Activated naive CD8-positive, alpha-beta T cell treated with anti-CD3 and anti-CD28 coated beads for 36 hours (primary cell): Measurements from ENCODE around the gene RNF144A. TPM values are rescaled to one million over a fixed set of nuclear protein-coding genes. Genes with fewer than 3 reads are reported as not detected.
"Not testable (repeated sequence)": the region's sequence is repeated elsewhere in the genome, so short reads cannot be mapped to it uniquely, and the experiment has no call there.

Experiments used
- DNase-seq: peaks from one replicate; pipeline ENCODE4 v3.0.0; 2021
- H3K27ac Mint-ChIP-seq: one replicate; pipeline ENCODE4 v1.8.0; 2022; ENCODE audit warnings: mild to moderate bottlenecking, moderate library complexity, mixed read lengths
- H3K27me3 Mint-ChIP-seq: one replicate; pipeline ENCODE4 v1.8.0; 2022; ENCODE audit warnings: mild to moderate bottlenecking, mixed read lengths
- H3K36me3 Mint-ChIP-seq: one replicate; pipeline ENCODE4 v1.8.0; 2021; ENCODE audit warnings: mild to moderate bottlenecking, mixed read lengths
- H3K4me1 Mint-ChIP-seq: one replicate; pipeline ENCODE4 v1.8.0; 2021; ENCODE audit warnings: mixed read lengths
- H3K4me3 Mint-ChIP-seq: one replicate; pipeline ENCODE4 v1.8.0; 2022; ENCODE audit warnings: mild to moderate bottlenecking, moderate library complexity, mixed read lengths
- H3K9me3 Mint-ChIP-seq: one replicate; pipeline ENCODE4 v1.8.0; 2022; ENCODE audit warnings: mixed read lengths
- total RNA-seq, 2 experiments: library from RNA; stranded (reverse); gene quantifications; one replicate each; pipeline ENCODE4 v1.2.3, GENCODE V29; 2021

The RNF144A gene
- total RNA-seq, 2 experiments from 2014 or later = 29.7 to 31.4 TPM

- DNase-seq = no peak
Observed at GRCh38 chr2:6893876-6894482, 23.2 kb upstream of the RNF144A start.

GRCh38 chr2:6896930-6897759 lies 20.1 kb upstream of the RNF144A start:
- Mint-ChIP-seq H3K9me3 (peaks cover 15% of the 10 kb centered on the region), H3K4me1 (peaks cover 9% of the 10 kb centered on the region), H3K4me3 (no peak overlapping the region), H3K27me3 (no peaks in the 10 kb centered on the region), H3K27ac (peak overlapping the region; percentile 67), H3K36me3 (peaks cover 11% of the 10 kb centered on the region)
- DNase-seq = no peak

More at GRCh38 chr2:6893876-6894482, 23.2 kb upstream of the RNF144A start:
- no peak overlapping the region for H3K27ac Mint-ChIP-seq
- H3K36me3 Mint-ChIP-seq = no peaks in the 10 kb centered on the region
- H3K9me3 Mint-ChIP-seq = no peaks in the 10 kb centered on the region
- no peaks in the 10 kb centered on the region for H3K27me3 Mint-ChIP-seq
- no peak overlapping the region for H3K4me3 Mint-ChIP-seq
- peaks cover 9% of the 10 kb centered on the region for H3K4me1 Mint-ChIP-seq

GRCh38 chr2:6902581-6902980 lies 14.6 kb upstream of the RNF144A start:
- not testable (repeated sequence) for H3K27me3 Mint-ChIP-seq, DNase-seq, H3K4me3 Mint-ChIP-seq, H3K27ac Mint-ChIP-seq
- H3K36me3 Mint-ChIP-seq = peaks cover 53% of the 10 kb centered on the region
- peaks cover 21% of the 10 kb centered on the region for H3K4me1 Mint-ChIP-seq
- H3K9me3 Mint-ChIP-seq = peaks cover 41% of the 10 kb centered on the region

GRCh38 chr2:6905668-6906067 lies 11.5 kb upstream of the RNF144A start:
- Mint-ChIP-seq H3K9me3 (peaks cover 43% of the 10 kb centered on the region), H3K27ac (peak overlapping the region; percentile 72), H3K27me3 (no peaks in the 10 kb centered on the region), H3K4me3 (no peak overlapping the region), H3K36me3 (peaks cover 81% of the 10 kb centered on the region), H3K4me1 (peaks cover 48% of the 10 kb centered on the region)
- no peak for DNase-seq

GRCh38 chr2:6906165-6906741 lies 11.0 kb upstream of the RNF144A start:
- DNase-seq = no peak
- H3K4me1 Mint-ChIP-seq = peaks cover 54% of the 10 kb centered on the region
- peak overlapping the region; percentile 11 for H3K4me3 Mint-ChIP-seq
- peak overlapping the region; percentile 87 for H3K27ac Mint-ChIP-seq
- peaks cover 45% of the 10 kb centered on the region for H3K9me3 Mint-ChIP-seq
- H3K27me3 Mint-ChIP-seq = no peaks in the 10 kb centered on the region
- H3K36me3 Mint-ChIP-seq = peaks cover 84% of the 10 kb centered on the region

- Mint-ChIP-seq H3K27me3 (no peaks in the 10 kb centered on the region), H3K27ac (peak overlapping the region; percentile 92), H3K9me3 (peaks cover 30% of the 10 kb centered on the region), H3K4me3 (no peak overlapping the region), H3K36me3 (peaks cover 88% of the 10 kb centered on the region), H3K4me1 (peaks cover 68% of the 10 kb centered on the region)
- no peak for DNase-seq
Observed at GRCh38 chr2:6908291-6908690, 8.9 kb upstream of the RNF144A start.

- Mint-ChIP-seq H3K4me1 (peaks cover 81% of the 10 kb centered on the region), H3K4me3 (peak overlapping the region; percentile 64), H3K36me3 (peaks cover 87% of the 10 kb centered on the region), H3K27me3 (no peaks in the 10 kb centered on the region), H3K27ac (peak overlapping the region; percentile 92), H3K9me3 (peaks cover 26% of the 10 kb centered on the region)
- DNase-seq = no peak
Observed at GRCh38 chr2:6909431-6910385, 7.5 kb upstream of the RNF144A start.

GRCh38 chr2:6911721-6912120 lies 5.5 kb upstream of the RNF144A start:
- Mint-ChIP-seq H3K27ac (peak overlapping the region; percentile 97), H3K9me3 (peaks cover 21% of the 10 kb centered on the region), H3K36me3 (peaks cover 87% of the 10 kb centered on the region), H3K4me1 (peaks cover 88% of the 10 kb centered on the region), H3K27me3 (no peaks in the 10 kb centered on the region), H3K4me3 (peak overlapping the region; percentile 45)
- no peak for DNase-seq

GRCh38 chr2:6913415-6914157 lies 3.6 kb upstream of the RNF144A start:
- Mint-ChIP-seq H3K4me1 (peaks cover 70% of the 10 kb centered on the region), H3K27ac (peak overlapping the region; percentile 97), H3K9me3 (peaks cover 12% of the 10 kb centered on the region), H3K36me3 (peaks cover 69% of the 10 kb centered on the region), H3K4me3 (peak overlapping the region; percentile 73), H3K27me3 (no peaks in the 10 kb centered on the region)
- DNase-seq = peak; percentile 56

- DNase-seq = no peak
- H3K4me1 Mint-ChIP-seq = peaks cover 69% of the 10 kb centered on the region
- H3K36me3 Mint-ChIP-seq = peaks cover 67% of the 10 kb centered on the region
- no peaks in the 10 kb centered on the region for H3K27me3 Mint-ChIP-seq
- peak overlapping the region; percentile 33 for H3K4me3 Mint-ChIP-seq
- H3K9me3 Mint-ChIP-seq = peaks cover 12% of the 10 kb centered on the region
- peak overlapping the region; percentile 85 for H3K27ac Mint-ChIP-seq
Observed at GRCh38 chr2:6914828-6915227, 2.4 kb upstream of the RNF144A start.

- peaks cover 71% of the 10 kb centered on the region for H3K4me1 Mint-ChIP-seq
- DNase-seq = no peak
- peak overlapping the region; percentile 85 for H3K27ac Mint-ChIP-seq
- H3K9me3 Mint-ChIP-seq = peaks cover 12% of the 10 kb centered on the region
- peaks cover 65% of the 10 kb centered on the region for H3K36me3 Mint-ChIP-seq
- H3K4me3 Mint-ChIP-seq = no peak overlapping the region
- H3K27me3 Mint-ChIP-seq = no peaks in the 10 kb centered on the region
Observed at GRCh38 chr2:6915399-6915798, 1.8 kb upstream of the RNF144A start.

GRCh38 chr2:6916224-6916623 lies 988 bp upstream of the RNF144A start:
- peak overlapping the region; percentile 45 for H3K27ac Mint-ChIP-seq
- H3K9me3 Mint-ChIP-seq = peaks cover 9% of the 10 kb centered on the region
- H3K4me1 Mint-ChIP-seq = peaks cover 69% of the 10 kb centered on the region
- H3K4me3 Mint-ChIP-seq = peak overlapping the region; percentile 77
- H3K36me3 Mint-ChIP-seq = peaks cover 60% of the 10 kb centered on the region
- no peaks in the 10 kb centered on the region for H3K27me3 Mint-ChIP-seq
- DNase-seq = no peak

GRCh38 chr2:6916736-6917070 lies 509 bp upstream of the RNF144A start:
- no peak for DNase-seq
- Mint-ChIP-seq H3K27me3 (no peaks in the 10 kb centered on the region), H3K36me3 (peaks cover 59% of the 10 kb centered on the region), H3K27ac (peak overlapping the region; percentile 82), H3K4me3 (peak overlapping the region; percentile 77), H3K9me3 (peaks cover 8% of the 10 kb centered on the region), H3K4me1 (peaks cover 69% of the 10 kb centered on the region)
